ENCODE results near the gene APBA1. TPM values are rescaled to one million over a fixed set of nuclear protein-coding genes. Genes with fewer than 3 reads are reported as not detected.

APBA1 gene
- total RNA-seq, 1 experiment from 2014 or later = 0.34 TPM

DNA sequence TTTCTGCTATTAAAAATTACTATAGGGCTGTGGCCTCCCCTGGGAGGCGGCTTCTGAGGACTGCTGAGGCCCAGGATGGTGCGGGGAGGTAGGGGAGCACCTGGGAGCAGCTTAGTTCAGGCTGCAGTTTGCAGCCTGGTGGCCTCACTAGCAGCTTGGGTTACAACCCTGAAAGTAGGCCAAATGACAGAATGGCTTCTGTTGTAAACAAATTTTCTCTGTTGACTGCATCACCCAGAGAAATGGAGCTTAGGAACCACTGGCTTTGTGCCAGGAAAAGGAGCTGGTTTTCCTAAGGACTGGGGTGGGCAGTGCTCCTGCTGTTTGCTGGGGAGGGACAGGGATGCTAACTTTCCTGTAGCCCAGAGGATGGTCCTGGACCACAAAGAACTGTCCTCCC lies 216.9 kb downstream of the APBA1 start:
- CTCF ChIA-PET = no interaction called here
- DNase-seq = no peak
- Histone ChIP-seq H3K27me3 (replicated peaks; ENCODE audit: control insufficient read depth, insufficient read depth, low read length) (no peaks in the 10 kb centered on the region), H3K36me3 (ENCODE audit: control insufficient read depth, insufficient read depth, low read length) (no peaks in the 10 kb centered on the region), H3K9me3 (no peaks in the 10 kb centered on the region), H3K4me3 (ENCODE audit: low read depth, low read length) (no peak overlapping the region), H3K4me1 (no peaks in the 10 kb centered on the region)
- Mint-ChIP-seq H3K9me3 (ENCODE audit: unreplicated experiment) (no peaks in the 10 kb centered on the region), H3K4me1 (ENCODE audit: low read depth, unreplicated experiment) (no peaks in the 10 kb centered on the region), H3K27ac (ENCODE audit: unreplicated experiment) (no peak overlapping the region), H3K27me3 (ENCODE audit: insufficient read depth, unreplicated experiment) (no peaks in the 10 kb centered on the region), H3K4me3 (ENCODE audit: unreplicated experiment) (no peak overlapping the region), H3K36me3 (ENCODE audit: insufficient read depth, unreplicated experiment) (no peaks in the 10 kb centered on the region)
- no TSS peak for BruUV-seq (replicated peaks)
- TF ChIP-seq, protein P1, sequence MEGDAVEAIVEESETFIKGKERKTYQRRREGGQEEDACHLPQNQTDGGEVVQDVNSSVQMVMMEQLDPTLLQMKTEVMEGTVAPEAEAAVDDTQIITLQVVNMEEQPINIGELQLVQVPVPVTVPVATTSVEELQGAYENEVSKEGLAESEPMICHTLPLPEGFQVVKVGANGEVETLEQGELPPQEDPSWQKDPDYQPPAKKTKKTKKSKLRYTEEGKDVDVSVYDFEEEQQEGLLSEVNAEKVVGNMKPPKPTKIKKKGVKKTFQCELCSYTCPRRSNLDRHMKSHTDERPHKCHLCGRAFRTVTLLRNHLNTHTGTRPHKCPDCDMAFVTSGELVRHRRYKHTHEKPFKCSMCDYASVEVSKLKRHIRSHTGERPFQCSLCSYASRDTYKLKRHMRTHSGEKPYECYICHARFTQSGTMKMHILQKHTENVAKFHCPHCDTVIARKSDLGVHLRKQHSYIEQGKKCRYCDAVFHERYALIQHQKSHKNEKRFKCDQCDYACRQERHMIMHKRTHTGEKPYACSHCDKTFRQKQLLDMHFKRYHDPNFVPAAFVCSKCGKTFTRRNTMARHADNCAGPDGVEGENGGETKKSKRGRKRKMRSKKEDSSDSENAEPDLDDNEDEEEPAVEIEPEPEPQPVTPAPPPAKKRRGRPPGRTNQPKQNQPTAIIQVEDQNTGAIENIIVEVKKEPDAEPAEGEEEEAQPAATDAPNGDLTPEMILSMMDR (IDR thresholded peaks at IDR 0.05; ENCODE audit: insufficient read depth in 1 of 2, low read depth in 1 of 2, low read length in 1 of 2, severe bottlenecking in 1 of 2, unreplicated experiment in 1 of 2) = no peak
- POLR2A ChIA-PET = no interaction called here
- intact Hi-C loops (cut with micrococcal nuclease; ENCODE audit: unreplicated experiment) = no loop called here

DNA sequence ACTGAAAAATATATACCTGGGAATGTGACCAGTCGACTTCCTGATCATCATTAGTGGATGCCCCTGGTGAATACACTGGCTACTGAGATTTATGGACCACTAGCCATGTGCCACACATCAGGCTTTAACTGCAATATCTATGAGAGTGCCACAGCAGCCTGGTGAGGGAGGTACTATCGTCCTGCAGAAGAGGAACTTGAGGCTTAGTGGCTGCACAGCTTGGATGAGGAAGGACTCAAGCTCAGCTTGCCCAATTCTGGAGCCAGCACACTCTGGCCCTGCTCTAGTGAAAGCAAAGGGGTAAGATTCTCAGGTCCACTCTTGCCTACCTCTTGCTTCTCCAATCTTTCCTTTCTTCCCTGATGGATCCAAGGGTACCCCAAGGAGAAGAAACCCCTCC lies 217.8 kb downstream of the APBA1 start:
- Mint-ChIP-seq H3K27me3 (ENCODE audit: insufficient read depth, unreplicated experiment) (no peaks in the 10 kb centered on the region), H3K9me3 (ENCODE audit: unreplicated experiment) (no peaks in the 10 kb centered on the region), H3K4me1 (ENCODE audit: low read depth, unreplicated experiment) (no peaks in the 10 kb centered on the region), H3K4me3 (ENCODE audit: unreplicated experiment) (no peak overlapping the region), H3K36me3 (ENCODE audit: insufficient read depth, unreplicated experiment) (no peaks in the 10 kb centered on the region), H3K27ac (ENCODE audit: unreplicated experiment) (no peak overlapping the region)
- H3K27me3 ChIP-seq (replicated peaks; ENCODE audit: control insufficient read depth, insufficient read depth, low read length) = no peaks in the 10 kb centered on the region
- H3K4me1 ChIP-seq = no peaks in the 10 kb centered on the region
- no TSS peak for BruUV-seq (replicated peaks)
- TF ChIP-seq, protein P1 (IDR thresholded peaks at IDR 0.05; ENCODE audit: insufficient read depth in 1 of 2, low read depth in 1 of 2, low read length in 1 of 2, severe bottlenecking in 1 of 2, unreplicated experiment in 1 of 2) = no peak
- H3K36me3 ChIP-seq (ENCODE audit: control insufficient read depth, insufficient read depth, low read length) = no peaks in the 10 kb centered on the region
- H3K9me3 ChIP-seq = no peaks in the 10 kb centered on the region
- H3K4me3 ChIP-seq (ENCODE audit: low read depth, low read length) = no peak overlapping the region
- intact Hi-C loops (cut with micrococcal nuclease; ENCODE audit: unreplicated experiment) = no loop called here
- POLR2A ChIA-PET = no interaction called here
- no peak for DNase-seq
- CTCF ChIA-PET = no interaction called here

DNA sequence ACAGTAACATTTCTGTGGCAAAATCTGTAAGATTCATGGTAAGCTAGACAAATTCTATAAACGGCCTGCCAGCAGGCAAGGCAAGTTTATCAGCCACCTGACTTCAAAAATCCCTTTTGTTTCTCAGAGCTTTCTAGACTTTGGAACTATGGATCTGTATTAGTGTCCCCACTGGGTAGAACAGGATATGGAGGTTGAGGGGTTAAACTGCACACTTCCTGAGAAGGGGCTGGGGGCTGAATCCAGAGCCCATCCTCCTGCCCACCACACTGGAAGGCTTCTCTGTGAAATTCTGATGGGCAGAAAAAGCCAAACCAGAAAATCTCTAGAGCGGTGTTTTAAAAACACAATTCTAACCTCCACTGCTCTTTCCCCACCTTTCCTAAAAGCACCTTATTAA lies 218.4 kb downstream of the APBA1 start:
- CTCF ChIA-PET = no interaction called here
- H3K36me3 ChIP-seq (ENCODE audit: control insufficient read depth, insufficient read depth, low read length) = no peaks in the 10 kb centered on the region
- intact Hi-C loops (cut with micrococcal nuclease; ENCODE audit: unreplicated experiment) = no loop called here
- no peak overlapping the region for H3K4me3 Mint-ChIP-seq (ENCODE audit: unreplicated experiment)
- H3K9me3 ChIP-seq = no peaks in the 10 kb centered on the region
- no peak overlapping the region for H3K4me3 ChIP-seq (ENCODE audit: low read depth, low read length)
- H3K27ac Mint-ChIP-seq (ENCODE audit: unreplicated experiment) = no peak overlapping the region
- no TSS peak for BruUV-seq (replicated peaks)
- no peaks in the 10 kb centered on the region for H3K36me3 Mint-ChIP-seq (ENCODE audit: insufficient read depth, unreplicated experiment)
- TF ChIP-seq, protein P1 (IDR thresholded peaks at IDR 0.05; ENCODE audit: insufficient read depth in 1 of 2, low read depth in 1 of 2, low read length in 1 of 2, severe bottlenecking in 1 of 2, unreplicated experiment in 1 of 2) = no peak
- H3K27me3 ChIP-seq (replicated peaks; ENCODE audit: control insufficient read depth, insufficient read depth, low read length) = no peaks in the 10 kb centered on the region
- H3K27me3 Mint-ChIP-seq (ENCODE audit: insufficient read depth, unreplicated experiment) = no peaks in the 10 kb centered on the region
- H3K4me1 Mint-ChIP-seq (ENCODE audit: low read depth, unreplicated experiment) = no peaks in the 10 kb centered on the region
- H3K9me3 Mint-ChIP-seq (ENCODE audit: unreplicated experiment) = no peaks in the 10 kb centered on the region
- no peak for DNase-seq
- POLR2A ChIA-PET = no interaction called here
- H3K4me1 ChIP-seq = no peaks in the 10 kb centered on the region
